Transverse colon (tissue), 4 donors: ENCODE measurements around the gene ABCB6.

Experiments
- CTCF ChIP-seq, 5 experiments: fragments of 200-600 bp in 3 of 5; fragments of 450-650 bp in 2 of 5; sonication (generic) in 3 of 5; IDR thresholded peaks; 1 replicate in 2 of 5; 2 replicates in 3 of 5; pipeline ENCODE4 v1.5.1; 2016 to 2017; ENCODE audit warnings: antibody characterized with exemption in 5 of 5, inconsistent platforms in 3 of 5, mild to moderate bottlenecking in 2 of 5, moderate library complexity in 1 of 5
- EP300 ChIP-seq: sonication (generic); formaldehyde crosslinking; IDR thresholded peaks from one replicate; pipeline ENCODE4 v1.6.1; 2017; ENCODE audit warnings: antibody characterized with exemption, low read depth
- POLR2A ChIP-seq: fragments of 450-650 bp; IDR thresholded peaks from one replicate; pipeline ENCODE4 v1.6.1; 2016; ENCODE audit warnings: antibody characterized with exemption, mild to moderate bottlenecking, moderate library complexity
- POLR2AphosphoS5 ChIP-seq, 3 donors: sonication (generic); formaldehyde crosslinking; IDR thresholded peaks; one replicate each; pipeline ENCODE4 v1.6.1; 2016; ENCODE audit warnings: antibody characterized with exemption in 3 of 3

GRCh38 chr2:219207134-219207883, 11.4 kb downstream of the ABCB6 start:
- TF ChIP-seq CTCF (IDR thresholded peaks at IDR 0.05) (no peak), EP300 (no peak), POLR2AphosphoS5 (IDR thresholded peaks at IDR 0.05) (no peak), POLR2A (no peak)
